Activated CD4-positive, CD25-positive, alpha-beta regulatory T cell treated with anti-CD3 and anti-CD28 coated beads, Interleukin-2, amount 50 U/mL, for 16 hours (primary cell): Measurements from ENCODE around the gene DGUOK.

Source experiments
- DNase-seq: peaks from one replicate; pipeline ENCODE4 v3.0.0-alpha.2; 2020; ENCODE audit warnings: low read depth, low spot score

Gene DGUOK

GRCh38 chr2:73997813-73998212 lies 71.1 kb downstream of the DGUOK start:
- DNase-seq = no peak

DNA sequence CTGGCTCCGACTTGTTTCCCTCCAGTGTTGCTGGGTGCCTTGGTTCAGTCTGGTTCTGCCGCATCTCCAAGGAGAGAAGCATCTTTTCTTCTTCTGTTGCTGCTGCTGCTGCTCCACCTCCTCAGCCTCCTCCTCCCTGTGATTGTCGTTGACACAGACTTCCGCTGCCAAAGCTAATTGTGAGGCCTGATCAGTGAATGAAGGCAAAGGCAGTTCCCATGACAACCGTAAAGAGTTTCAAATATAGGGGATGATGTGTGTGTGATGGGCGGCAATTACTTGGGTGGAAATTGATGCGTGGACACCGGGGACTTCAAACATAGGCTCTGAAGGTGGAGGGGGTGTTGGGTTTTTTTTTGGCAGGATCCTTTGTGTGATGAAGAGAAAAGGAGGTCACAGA lies 71.8 kb downstream of the DGUOK start:
- no peak for DNase-seq

DNA sequence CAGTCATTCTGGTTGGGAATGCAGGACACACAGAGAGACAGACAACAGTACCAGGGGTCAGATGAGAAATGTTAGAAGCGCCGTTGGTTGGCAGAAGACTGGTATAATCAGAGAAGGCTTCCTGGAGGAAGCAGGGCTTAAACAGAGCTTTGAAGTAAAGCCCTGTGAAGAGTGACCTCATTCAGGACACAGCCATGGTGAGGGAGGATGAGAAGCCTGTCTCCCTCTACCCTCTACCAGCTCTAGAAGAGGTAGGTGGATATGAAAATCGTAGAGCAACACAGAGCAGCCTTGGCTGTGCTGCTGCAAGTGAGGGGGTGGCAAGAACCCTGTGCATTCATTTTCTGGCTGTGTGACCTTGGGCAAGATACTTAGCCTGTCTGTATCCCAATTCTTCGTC lies 72.3 kb downstream of the DGUOK start:
- DNase-seq = no peak

DNA sequence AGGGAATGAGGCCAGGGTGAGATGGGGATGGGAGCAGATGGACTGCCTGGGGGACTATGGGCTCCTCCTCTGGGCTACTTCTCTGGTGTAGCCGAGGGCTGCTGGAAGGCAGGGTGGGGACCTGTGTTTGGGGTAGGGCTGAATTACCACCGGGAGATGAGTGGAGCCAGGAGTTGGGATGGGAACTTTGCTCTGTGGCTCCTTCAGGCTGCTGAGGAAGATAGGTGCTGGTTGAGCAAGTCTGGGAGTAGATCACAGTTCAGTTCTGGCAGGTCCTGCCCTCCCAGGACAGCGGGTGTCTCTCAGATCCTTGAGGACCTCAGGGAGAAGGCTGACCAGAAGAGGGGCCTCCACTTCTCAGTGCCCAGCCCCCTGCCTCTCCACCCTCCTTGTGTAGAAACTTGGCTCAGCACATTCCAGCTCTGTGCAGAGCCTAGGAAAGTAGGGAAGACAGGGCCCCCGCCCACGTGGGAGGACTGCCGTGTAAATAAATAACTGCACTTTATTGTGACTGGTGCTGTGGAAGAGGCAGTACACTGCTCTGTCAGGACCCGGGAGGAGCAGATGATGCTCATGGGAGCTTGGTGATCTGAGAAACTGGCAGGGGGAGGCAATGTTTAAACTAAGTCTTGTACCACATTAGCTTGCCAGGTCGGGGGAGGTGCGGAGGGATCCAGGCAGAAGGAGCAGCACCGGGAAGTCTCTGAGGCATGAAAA lies 73.4 kb downstream of the DGUOK start:
- no peak for DNase-seq

- no peak for DNase-seq
Measured at GRCh38 chr2:74000666-74001065, 74.0 kb downstream of the DGUOK start.

GRCh38 chr2:74001121-74001520 lies 74.4 kb downstream of the DGUOK start:
- DNase-seq = no peak

- DNase-seq = no peak
Measured at GRCh38 chr2:74001781-74002504, 75.3 kb downstream of the DGUOK start.

DNA sequence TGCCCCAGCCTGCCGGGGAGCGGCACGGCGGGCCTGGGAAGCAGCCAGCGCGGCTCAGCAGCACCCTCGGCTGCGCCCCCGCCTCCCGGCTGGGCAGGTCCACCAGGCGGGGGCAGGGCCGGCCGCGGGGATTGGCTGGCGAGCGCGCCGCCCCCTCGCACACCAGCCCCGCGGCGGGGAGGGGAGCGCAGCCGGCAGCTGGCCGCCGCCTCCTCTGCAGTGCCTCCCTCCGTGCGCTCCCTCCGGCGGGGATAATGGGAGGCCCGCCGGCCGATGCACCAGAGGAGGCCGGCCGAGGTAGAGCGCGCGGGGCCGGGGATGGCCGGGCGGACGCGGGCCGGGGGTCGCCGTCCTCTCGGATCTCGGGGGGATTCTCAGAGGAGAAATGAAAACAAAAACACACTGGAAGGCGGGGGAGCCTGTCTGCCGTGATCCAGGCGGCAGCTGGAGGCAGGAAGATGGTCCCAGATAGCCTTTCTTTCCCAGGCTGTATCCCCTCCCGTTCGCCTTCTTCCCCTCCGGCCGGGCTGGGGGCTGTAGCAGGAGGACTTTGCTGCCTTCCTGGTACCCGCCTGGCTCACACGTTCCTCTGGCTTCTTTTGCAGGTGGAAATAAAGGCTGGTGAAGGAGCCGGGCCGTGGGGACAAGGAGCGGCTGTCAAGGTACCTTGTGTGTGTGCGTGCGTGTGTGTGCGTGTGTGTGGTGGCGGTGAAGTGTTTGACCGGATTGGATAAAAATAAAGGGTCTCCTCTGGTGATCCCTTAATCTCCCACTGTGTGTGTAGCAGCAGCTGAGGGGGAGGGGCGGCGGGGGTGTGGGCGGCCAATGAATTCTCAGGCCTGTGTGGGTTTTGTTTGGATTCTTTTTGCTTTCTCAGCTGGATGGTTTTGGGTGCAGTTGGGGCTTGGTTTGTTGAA lies 76.1 kb downstream of the DGUOK start:
- peak; percentile 55 for DNase-seq

- DNase-seq = no peak
Measured at GRCh38 chr2:74003494-74004211, 77.0 kb downstream of the DGUOK start.

DNA sequence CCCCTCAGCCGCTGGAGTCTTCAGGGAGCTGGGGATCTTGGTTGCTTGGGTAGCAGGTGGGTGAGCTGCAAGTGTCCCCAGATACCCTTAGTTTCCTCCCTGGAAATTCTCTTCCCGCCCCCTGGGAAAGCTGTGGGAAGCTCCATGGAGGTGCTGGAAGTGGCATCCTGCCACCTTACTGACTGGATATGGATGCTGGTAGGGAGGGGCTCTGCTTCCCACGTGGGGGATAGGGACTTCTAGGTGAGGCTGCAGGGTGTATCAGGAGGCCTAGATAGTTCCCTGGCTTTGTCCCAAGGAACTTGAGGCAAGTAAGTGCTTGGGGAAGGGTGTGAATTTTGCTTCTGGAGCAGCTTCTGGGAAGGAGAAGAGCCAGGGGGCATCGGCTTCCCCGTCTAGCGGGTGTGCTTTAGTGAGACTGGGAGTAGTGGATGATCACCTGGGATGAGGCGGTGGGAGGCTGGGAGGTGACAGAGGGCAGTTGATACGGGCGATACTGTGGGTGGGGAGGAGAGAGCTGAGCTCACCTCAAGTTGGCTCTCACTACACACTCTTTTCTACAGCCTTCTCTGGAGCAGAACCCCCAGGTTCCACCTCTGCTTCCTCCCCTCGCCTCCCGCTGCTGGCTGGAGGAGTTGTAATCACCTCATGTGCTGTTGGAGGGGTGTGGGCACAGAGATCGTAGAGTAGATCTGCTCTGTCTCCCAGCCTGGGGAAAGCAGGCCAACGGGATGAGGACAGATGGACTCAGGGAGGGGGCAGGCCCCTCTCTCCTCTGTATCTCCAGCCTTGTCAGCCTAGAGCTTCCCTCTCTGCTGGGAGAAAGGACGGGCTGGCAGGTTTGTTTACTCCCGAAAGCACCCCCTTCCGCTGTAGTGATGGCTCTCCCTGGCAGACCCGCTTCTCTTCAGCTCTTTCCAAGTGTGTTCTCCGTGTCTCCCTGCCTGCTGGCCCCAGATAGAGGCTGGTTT lies 77.8 kb downstream of the DGUOK start:
- DNase-seq = no peak

- no peak for DNase-seq
Measured at GRCh38 chr2:74005786-74006185, 79.1 kb downstream of the DGUOK start.

DNA sequence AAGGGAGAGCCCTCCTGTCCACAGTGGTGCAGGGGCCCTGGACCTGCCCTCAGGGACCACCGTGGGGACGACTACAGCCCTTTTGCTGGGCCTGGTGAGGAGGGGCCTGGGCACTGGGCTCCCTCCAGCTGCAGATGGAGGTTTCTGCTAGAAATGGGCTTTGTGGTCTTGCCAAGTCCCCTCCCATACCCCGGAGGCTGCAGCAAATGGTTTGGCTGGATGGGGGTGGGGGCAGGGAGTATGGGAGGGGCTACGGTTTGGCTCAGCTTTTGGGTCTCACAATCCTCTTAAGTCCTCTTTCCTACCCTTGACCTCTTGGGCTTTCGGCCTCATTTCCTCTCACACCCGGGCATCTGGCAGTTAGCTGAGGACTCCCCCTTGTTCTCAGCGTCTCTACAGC lies 79.8 kb downstream of the DGUOK start:
- DNase-seq = no peak

DNA sequence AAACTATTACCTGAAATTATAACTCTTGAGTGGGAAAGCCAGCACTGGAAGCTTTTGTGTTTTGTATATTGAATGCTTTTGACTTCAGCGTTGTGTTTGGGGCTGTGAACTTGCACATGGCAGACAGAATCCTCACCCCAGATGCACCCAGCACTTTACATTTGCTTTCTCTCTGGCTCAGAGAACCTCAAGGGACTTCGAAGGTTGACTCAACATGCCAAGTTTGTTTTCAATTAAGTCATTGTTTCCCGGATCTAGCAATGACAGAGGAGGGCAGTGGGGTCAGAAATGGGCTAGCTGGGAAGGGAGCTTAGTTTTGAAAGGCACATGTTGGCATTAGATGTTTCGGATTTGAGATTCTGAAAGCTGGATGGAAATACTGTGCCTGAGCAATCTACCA lies 80.4 kb downstream of the DGUOK start:
- DNase-seq = no peak

DNA sequence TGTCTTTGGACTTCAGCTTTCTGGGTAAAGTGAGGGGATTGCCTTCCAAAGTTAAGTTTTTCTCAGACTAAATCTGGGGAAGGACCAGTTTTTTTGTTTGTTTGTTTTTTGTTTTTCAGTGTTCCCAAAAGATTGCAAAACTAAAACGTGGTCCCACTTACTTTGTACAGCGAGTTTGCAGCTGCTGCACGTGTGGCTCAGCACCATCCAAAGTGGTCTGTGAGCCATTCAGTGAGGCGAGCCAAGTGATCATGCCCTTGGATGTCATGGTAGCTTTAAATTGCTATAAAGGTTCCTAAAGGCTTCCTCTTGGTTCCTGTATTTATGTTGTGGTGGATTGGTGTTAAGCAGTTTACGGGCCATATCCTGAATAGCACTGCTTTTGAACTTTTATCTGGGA lies 81.0 kb downstream of the DGUOK start:
- DNase-seq = no peak
